KBM-7 (cell line): ENCODE measurements around the gene C4BPB.
"Not testable (repeated sequence)": the region's sequence is repeated elsewhere in the genome, so short reads cannot be mapped to it uniquely, and the experiment has no call there.

Experiments
- DNase-seq: peaks from one replicate; pipeline ENCODE4 v3.0.0-alpha.2; 2015
- in situ Hi-C: fragments of 300-500 bp; cut with MboI; formaldehyde crosslinking; loops from 2 replicates; pipeline ENCODE4 v1.14.3; 2020; ENCODE audit warnings: low sequenced_read_pairs, low pct_unique_long_range_greater_than_20kb, mixed read lengths

C4BPB gene

GRCh38 chr1:207088701-207089626, at the start of gene C4BPB:
C4BPB (plus strand) TSS chr1:207088860; CDS start chr1:207089532, 672 bp downstream.
- in situ Hi-C loops, result no loop called here
- no peak for DNase-seq

GRCh38 chr1:207039380-207040180, 49.1 kb upstream of the C4BPB start:
- in situ Hi-C loops, result no loop called here
- DNase-seq, result no peak

- in situ Hi-C loops, result no loop called here
- DNase-seq, result no peak
These were observed 48.5 kb upstream of the C4BPB start for GRCh38 chr1:207040181-207040533.

- in situ Hi-C loops, DNase-seq: not testable (repeated sequence)
These were observed 47.3 kb upstream of the C4BPB start for GRCh38 chr1:207041397-207041796.

- in situ Hi-C loops, result no loop called here
- no peak for DNase-seq
These were observed 43.2 kb upstream of the C4BPB start for GRCh38 chr1:207045453-207045852.

GRCh38 chr1:207047505-207047904, 41.2 kb upstream of the C4BPB start:
- in situ Hi-C loops, result no loop called here

GRCh38 chr1:207048041-207048440, 40.6 kb upstream of the C4BPB start:
- DNase-seq, result no peak
- in situ Hi-C loops, result no loop called here

More at GRCh38 chr1:207047505-207047904, 41.2 kb upstream of the C4BPB start:
- no peak for DNase-seq

- in situ Hi-C loops, result no loop called here
- no peak for DNase-seq
These were observed 39.6 kb upstream of the C4BPB start for GRCh38 chr1:207049054-207049453.

- no peak for DNase-seq
- in situ Hi-C loops, result no loop called here
These were observed 39.1 kb upstream of the C4BPB start for GRCh38 chr1:207049514-207049913.

- in situ Hi-C loops, result no loop called here
- peak; percentile 42 for DNase-seq
These were observed 38.7 kb upstream of the C4BPB start for GRCh38 chr1:207049974-207050391.

GRCh38 chr1:207050480-207051190, 38.0 kb upstream of the C4BPB start:
- DNase-seq, result no peak
- in situ Hi-C loops, result no loop called here

- no peak for DNase-seq
- in situ Hi-C loops, result no loop called here
These were observed 37.3 kb upstream of the C4BPB start, which contains the start of gene YOD1 for GRCh38 chr1:207051191-207051943. YOD1 (minus strand) TSS chr1:207051208; CDS start chr1:207051030, 178 bp downstream.

- DNase-seq, result no peak
- in situ Hi-C loops, result no loop called here
These were observed 35.5 kb upstream of the C4BPB start, which contains the start of gene PFKFB2 for GRCh38 chr1:207052911-207053769. PFKFB2 (plus strand) TSS chr1:207053275; CDS start chr1:207054718, 1,443 bp downstream.

GRCh38 chr1:207054491-207054890, 34.2 kb upstream of the C4BPB start:
- no peak for DNase-seq
- in situ Hi-C loops, result no loop called here

- in situ Hi-C loops, result no loop called here
- no peak for DNase-seq
These were observed 33.2 kb upstream of the C4BPB start for GRCh38 chr1:207055386-207056001.

- no peak for DNase-seq
- in situ Hi-C loops, result no loop called here
These were observed 32.0 kb upstream of the C4BPB start for GRCh38 chr1:207056673-207057072.

GRCh38 chr1:207058252-207058651, 30.4 kb upstream of the C4BPB start:
- in situ Hi-C loops, result no loop called here
- DNase-seq, result no peak
